ENCODE results near the gene GPER1. TPM values are rescaled to one million over a fixed set of nuclear protein-coding genes. Genes with fewer than 3 reads are reported as not detected.
"Not testable (repeated sequence)": the region's sequence is repeated elsewhere in the genome, so short reads cannot be mapped to it uniquely, and the experiment has no call there.

GPER1 gene
- total RNA-seq, 1 experiment from 2014 or later: 0.28 TPM

GRCh38 chr7:1114505-1114904 is 26.6 kb downstream of the GPER1 start:
- H3K9me3 Mint-ChIP-seq (ENCODE audit: unreplicated experiment): no peaks in the 10 kb centered on the region
- TF ChIP-seq CTCF (IDR thresholded peaks at IDR 0.05; ENCODE audit: unreplicated experiment): no peak
- BruUV-seq (replicated peaks): no TSS peak
- H3K27me3 Mint-ChIP-seq (ENCODE audit: insufficient read depth, unreplicated experiment): no peaks in the 10 kb centered on the region
- no peak overlapping the region for H3K27ac Mint-ChIP-seq (ENCODE audit: low read depth, unreplicated experiment)
- CTCF ChIA-PET: interaction anchor here (0.5 to 0.6 kb wide), 2 partner anchors 91 to 360 kb away, joined by 3 read pairs; no protein-coding TSS in a partner anchor
- peaks cover 5% of the 10 kb centered on the region for H3K36me3 Mint-ChIP-seq (ENCODE audit: insufficient read depth, unreplicated experiment)
- H3K4me1 Mint-ChIP-seq (ENCODE audit: insufficient read depth, unreplicated experiment): no peaks in the 10 kb centered on the region
- no peak for DNase-seq (ENCODE audit: unreplicated experiment)
- H3K4me3 Mint-ChIP-seq (ENCODE audit: unreplicated experiment): no peak overlapping the region
- intact Hi-C loops (cut with micrococcal nuclease): no loop called here
- POLR2A ChIA-PET: no interaction called here

GRCh38 chr7:1115171-1116045 is 27.5 kb downstream of the GPER1 start:
- H3K9me3 Mint-ChIP-seq (ENCODE audit: unreplicated experiment); BruUV-seq (replicated peaks); POLR2A ChIA-PET; H3K27ac Mint-ChIP-seq (ENCODE audit: low read depth, unreplicated experiment); H3K27me3 Mint-ChIP-seq (ENCODE audit: insufficient read depth, unreplicated experiment); intact Hi-C loops (cut with micrococcal nuclease); DNase-seq (ENCODE audit: unreplicated experiment); H3K4me1 Mint-ChIP-seq (ENCODE audit: insufficient read depth, unreplicated experiment); H3K4me3 Mint-ChIP-seq (ENCODE audit: unreplicated experiment); H3K36me3 Mint-ChIP-seq (ENCODE audit: insufficient read depth, unreplicated experiment): not testable (repeated sequence)
- CTCF ChIA-PET: interaction anchor here (0.6 to 1.2 kb wide), 2 partner anchors 8 to 72 kb away, joined by 3 to 5 read pairs; no protein-coding TSS in a partner anchor

- H3K27me3 Mint-ChIP-seq (ENCODE audit: insufficient read depth, unreplicated experiment); H3K36me3 Mint-ChIP-seq (ENCODE audit: insufficient read depth, unreplicated experiment); H3K9me3 Mint-ChIP-seq (ENCODE audit: unreplicated experiment); H3K4me1 Mint-ChIP-seq (ENCODE audit: insufficient read depth, unreplicated experiment); DNase-seq (ENCODE audit: unreplicated experiment); BruUV-seq (replicated peaks); H3K27ac Mint-ChIP-seq (ENCODE audit: low read depth, unreplicated experiment); H3K4me3 Mint-ChIP-seq (ENCODE audit: unreplicated experiment); POLR2A ChIA-PET; intact Hi-C loops (cut with micrococcal nuclease): not testable (repeated sequence)
- CTCF ChIA-PET: interaction anchor here (1.2 kb wide), 1 partner anchor 10 kb away, joined by 5 read pairs; no protein-coding TSS in a partner anchor
These were observed 28.6 kb downstream of the GPER1 start for GRCh38 chr7:1116383-1117008.

- no peaks in the 10 kb centered on the region for H3K4me1 Mint-ChIP-seq (ENCODE audit: insufficient read depth, unreplicated experiment)
- no peak for TF ChIP-seq CTCF (IDR thresholded peaks at IDR 0.05; ENCODE audit: unreplicated experiment)
- CTCF ChIA-PET: no interaction called here
- POLR2A ChIA-PET: no interaction called here
- no peaks in the 10 kb centered on the region for H3K27me3 Mint-ChIP-seq (ENCODE audit: insufficient read depth, unreplicated experiment)
- H3K36me3 Mint-ChIP-seq (ENCODE audit: insufficient read depth, unreplicated experiment): peaks cover 10% of the 10 kb centered on the region
- no peak overlapping the region for H3K4me3 Mint-ChIP-seq (ENCODE audit: unreplicated experiment)
- H3K27ac Mint-ChIP-seq (ENCODE audit: low read depth, unreplicated experiment): no peak overlapping the region
- no peak for DNase-seq (ENCODE audit: unreplicated experiment)
- no TSS peak for BruUV-seq (replicated peaks)
- intact Hi-C loops (cut with micrococcal nuclease): no loop called here
- no peaks in the 10 kb centered on the region for H3K9me3 Mint-ChIP-seq (ENCODE audit: unreplicated experiment)
These were observed 29.5 kb downstream of the GPER1 start for GRCh38 chr7:1117321-1117928.

- ChIA-PET CTCF (interaction anchor here (1.4 kb wide), 1 partner anchor 126 kb away, joined by 5 read pairs; no protein-coding TSS in a partner anchor), POLR2A (interaction anchor here (1.3 kb wide), 1 partner anchor 17 kb away, joined by 3 read pairs; no protein-coding TSS in a partner anchor)
- Mint-ChIP-seq H3K27ac (ENCODE audit: low read depth, unreplicated experiment) (no peak overlapping the region), H3K9me3 (ENCODE audit: unreplicated experiment) (no peaks in the 10 kb centered on the region), H3K36me3 (ENCODE audit: insufficient read depth, unreplicated experiment) (peaks cover 10% of the 10 kb centered on the region), H3K4me3 (ENCODE audit: unreplicated experiment) (no peak overlapping the region), H3K27me3 (ENCODE audit: insufficient read depth, unreplicated experiment) (no peaks in the 10 kb centered on the region), H3K4me1 (ENCODE audit: insufficient read depth, unreplicated experiment) (no peaks in the 10 kb centered on the region)
- intact Hi-C loops (cut with micrococcal nuclease): no loop called here
- no TSS peak for BruUV-seq (replicated peaks)
- no peak for DNase-seq (ENCODE audit: unreplicated experiment)
- TF ChIP-seq CTCF (IDR thresholded peaks at IDR 0.05; ENCODE audit: unreplicated experiment): no peak
These were observed 31.3 kb downstream of the GPER1 start for GRCh38 chr7:1119201-1119600.

Measured in MCF 10A (cell line).